T-helper 2 cell treated with Interferon-gamma antibody and Interleukin-4, amounts not matched to agents 100 ng/mL and 5 ng/mL, for 36 hours (primary cell): ENCODE data around the gene CYTH3. TPM values are rescaled to one million over a fixed set of nuclear protein-coding genes. Genes with fewer than 3 reads are reported as not detected.
"Not testable (repeated sequence)": the region's sequence is repeated elsewhere in the genome, so short reads cannot be mapped to it uniquely, and the experiment has no call there.

Experiments used
- intact Hi-C: fragments of 100-400 bp; cut with micrococcal nuclease; formaldehyde crosslinking; loops from one replicate; pipeline ENCODE4 v1.15.1; 2023
- total RNA-seq: library from RNA; stranded (reverse); gene quantifications from 2 replicates; pipeline ENCODE4 v1.2.3, GENCODE V29; 2022

Gene CYTH3
- total RNA-seq, 1 donor from 2014 or later, result 0.66 TPM

GRCh38 chr7:6198689-6199595 lies 73.5 kb downstream of the CYTH3 start:
- intact Hi-C loops, result no loop called here

- intact Hi-C loops, result no loop called here
These were observed 74.4 kb downstream of the CYTH3 start for GRCh38 chr7:6197801-6198551.

- intact Hi-C loops, result no loop called here
These were observed 78.7 kb downstream of the CYTH3 start for GRCh38 chr7:6193709-6194108.

- intact Hi-C loops, result not testable (repeated sequence)
These were observed 81.9 kb downstream of the CYTH3 start for GRCh38 chr7:6190563-6190962.

GRCh38 chr7:6188389-6188788 lies 84.0 kb downstream of the CYTH3 start:
- intact Hi-C loops, result no loop called here

GRCh38 chr7:6186577-6186976 lies 85.8 kb downstream of the CYTH3 start:
- intact Hi-C loops, result no loop called here

GRCh38 chr7:6182993-6183392 lies 89.4 kb downstream of the CYTH3 start:
- intact Hi-C loops, result no loop called here

- intact Hi-C loops, result no loop called here
These were observed 91.3 kb downstream of the CYTH3 start for GRCh38 chr7:6181136-6181535.

GRCh38 chr7:6180344-6180725 lies 92.1 kb downstream of the CYTH3 start:
- intact Hi-C loops, result no loop called here

- intact Hi-C loops, result no loop called here
These were observed 92.6 kb downstream of the CYTH3 start for GRCh38 chr7:6179620-6180343.

GRCh38 chr7:6178298-6179029 lies 94.0 kb downstream of the CYTH3 start:
- intact Hi-C loops, result no loop called here

- intact Hi-C loops, result no loop called here
These were observed 96.8 kb downstream of the CYTH3 start for GRCh38 chr7:6175645-6176044.

GRCh38 chr7:6172910-6173295 lies 99.5 kb downstream of the CYTH3 start:
- intact Hi-C loops, result no loop called here

- intact Hi-C loops, result no loop called here
These were observed 100.1 kb downstream of the CYTH3 start for GRCh38 chr7:6172224-6172909.

- intact Hi-C loops, result no loop called here
These were observed 100.7 kb downstream of the CYTH3 start for GRCh38 chr7:6171532-6172223.

GRCh38 chr7:6170571-6171531 lies 101.6 kb downstream of the CYTH3 start:
- intact Hi-C loops, result no loop called here

GRCh38 chr7:6169805-6170520 lies 102.5 kb downstream of the CYTH3 start:
- intact Hi-C loops, result no loop called here

GRCh38 chr7:6168477-6168868 lies 104.0 kb downstream of the CYTH3 start:
- intact Hi-C loops, result no loop called here
